ENCODE measurements around the gene ENPP6. TPM values are rescaled to one million over a fixed set of nuclear protein-coding genes. Genes with fewer than 3 reads are reported as not detected.
A peak's percentile ranks its signal among the peaks of the same experiment; 100 is the strongest.

ENPP6 gene
- total RNA-seq, 2 experiments from 2014 or later = not detected

GRCh38 chr4:184101711-184102110 lies 116.0 kb downstream of the ENPP6 start:
- CTCF ChIA-PET (ENCODE audit: unreplicated experiment) = no interaction called here
- intact Hi-C loops (cut with micrococcal nuclease; ENCODE audit: unreplicated experiment) = no loop called here
- Histone ChIP-seq H3K79me2 (ENCODE audit: insufficient read depth, low read depth, low read length) (no peaks in the 10 kb centered on the region), H3K9me3 (ENCODE audit: low read length) (no peaks in the 10 kb centered on the region), H3K4me1 (ENCODE audit: insufficient read depth, low read length, poor library complexity, severe bottlenecking) (no peaks in the 10 kb centered on the region), H3K9me2 (ENCODE audit: insufficient read depth, low read length) (no peaks in the 10 kb centered on the region), H3K27ac (ENCODE audit: low read depth, low read length, poor library complexity, severe bottlenecking) (no peak overlapping the region), H3K36me3 (ENCODE audit: insufficient read depth, low read length) (no peaks in the 10 kb centered on the region), H3K4me2 (ENCODE audit: low read length) (no peak overlapping the region), H2AFZ (ENCODE audit: low read length) (no peak overlapping the region), H3K4me3 (ENCODE audit: low read depth, low read length, poor library complexity, severe bottlenecking) (no peak overlapping the region), H4K20me1 (ENCODE audit: insufficient read depth, low read length) (no peaks in the 10 kb centered on the region)
- no peak for DNase-seq (ENCODE audit: low spot score)
- no peak for TF ChIP-seq CTCF (conservative IDR thresholded peaks at IDR 0.05; ENCODE audit: low read length)
- TF ChIP-seq EZH2phosphoT487 (IDR thresholded peaks at IDR 0.05; ENCODE audit: borderline replicate concordance, low read depth, low read length) = no peak
- no TSS peak for BruUV-seq (replicated peaks)
- POLR2A ChIA-PET = no interaction called here

- intact Hi-C loops (cut with micrococcal nuclease; ENCODE audit: unreplicated experiment) = loop anchor here (1.0 kb wide), 1 partner anchor 260 kb away; no protein-coding TSS in a partner anchor
Measured at GRCh38 chr4:184100297-184100885, 117.3 kb downstream of the ENPP6 start.

More at GRCh38 chr4:184100297-184100885, 117.3 kb downstream of the ENPP6 start:
- H3K36me3 ChIP-seq (ENCODE audit: insufficient read depth, low read length) = no peaks in the 10 kb centered on the region
- BruUV-seq (replicated peaks) = no TSS peak
- CTCF ChIA-PET (ENCODE audit: unreplicated experiment) = interaction anchor here (1.1 kb wide), 1 partner anchor 11 kb away, joined by 3 read pairs; no protein-coding TSS in a partner anchor
- H3K9me2 ChIP-seq (ENCODE audit: insufficient read depth, low read length) = no peaks in the 10 kb centered on the region
- no peak for TF ChIP-seq EZH2phosphoT487 (IDR thresholded peaks at IDR 0.05; ENCODE audit: borderline replicate concordance, low read depth, low read length)
- TF ChIP-seq CTCF (conservative IDR thresholded peaks at IDR 0.05; ENCODE audit: low read length) = peak; percentile 94
- no peaks in the 10 kb centered on the region for H3K9me3 ChIP-seq (ENCODE audit: low read length)
- no peaks in the 10 kb centered on the region for H4K20me1 ChIP-seq (ENCODE audit: insufficient read depth, low read length)
- no peaks in the 10 kb centered on the region for H3K4me1 ChIP-seq (ENCODE audit: insufficient read depth, low read length, poor library complexity, severe bottlenecking)
- DNase-seq (ENCODE audit: low spot score) = peak; percentile 51
- no peak overlapping the region for H3K27ac ChIP-seq (ENCODE audit: low read depth, low read length, poor library complexity, severe bottlenecking)
- H3K79me2 ChIP-seq (ENCODE audit: insufficient read depth, low read depth, low read length) = no peaks in the 10 kb centered on the region
- no peak overlapping the region for H3K4me3 ChIP-seq (ENCODE audit: low read depth, low read length, poor library complexity, severe bottlenecking)
- H3K4me2 ChIP-seq (ENCODE audit: low read length) = no peak overlapping the region
- POLR2A ChIA-PET = interaction anchor here (0.7 kb wide), 1 partner anchor 532 kb away, joined by 3 read pairs; no protein-coding TSS in a partner anchor
- H2AFZ ChIP-seq (ENCODE audit: low read length) = no peak overlapping the region; the same call in 1 of the 2 replicates

Data from OCI-LY7 (cell line).